AG09309 (cell line): Measurements from ENCODE around the gene ABI1.
"Not testable (repeated sequence)": the region's sequence is repeated elsewhere in the genome, so short reads cannot be mapped to it uniquely, and the experiment has no call there.

ENCODE experiments used
- DNase-seq: peaks from one replicate; pipeline ENCODE4 v3.0.0-alpha.2; 2010; ENCODE audit warnings: low read depth
- H3K4me3 ChIP-seq: 2 replicates; pipeline ENCODE4 v1.5.1; 2011; ENCODE audit warnings: mild to moderate bottlenecking, low read depth, low read length, moderate library complexity; ENCODE audit not compliant: control insufficient read depth
- CTCF ChIP-seq: IDR thresholded peaks from 2 replicates; pipeline ENCODE4 v1.5.1; 2011; ENCODE audit warnings: mild to moderate bottlenecking, low read depth, low read length, inconsistent platforms; ENCODE audit not compliant: insufficient read depth, control insufficient read depth; ENCODE audit errors: missing control alignments

The ABI1 gene

GRCh38 chr10:26799342-26799741 is 61.4 kb downstream of the ABI1 start:
- no peak overlapping the region for H3K4me3 ChIP-seq
- TF ChIP-seq CTCF = no peak
- DNase-seq = no peak

- H3K4me3 ChIP-seq = no peak overlapping the region
- no peak for DNase-seq
- no peak for TF ChIP-seq CTCF
Observed at GRCh38 chr10:26798298-26798697, 62.5 kb downstream of the ABI1 start.

- DNase-seq = no peak
- no peak overlapping the region for H3K4me3 ChIP-seq
- no peak for TF ChIP-seq CTCF
Observed at GRCh38 chr10:26797340-26797739, 63.4 kb downstream of the ABI1 start.

GRCh38 chr10:26792758-26793495 is 67.8 kb downstream of the ABI1 start:
- no peak for DNase-seq
- no peak for TF ChIP-seq CTCF
- H3K4me3 ChIP-seq = no peak overlapping the region

GRCh38 chr10:26790221-26790995 is 70.3 kb downstream of the ABI1 start:
- H3K4me3 ChIP-seq = no peak overlapping the region
- no peak for TF ChIP-seq CTCF
- peak; percentile 14 for DNase-seq

GRCh38 chr10:26789779-26790178 is 71.0 kb downstream of the ABI1 start:
- H3K4me3 ChIP-seq, DNase-seq: not testable (repeated sequence)

- no peak for TF ChIP-seq CTCF
- DNase-seq = no peak
- no peak overlapping the region for H3K4me3 ChIP-seq
Observed at GRCh38 chr10:26787362-26787761, 73.4 kb downstream of the ABI1 start.
